Skin of body (tissue), 2 donors: ENCODE results near the gene YAE1. TPM values are rescaled to one million over a fixed set of nuclear protein-coding genes. Genes with fewer than 3 reads are reported as not detected.

ENCODE experiments used
- DNase-seq: peaks from one replicate; lab custom pipeline; 2025; lab: John Stamatoyannopoulos, UW
- total RNA-seq: library from RNA; depleted of rRNA; stranded (reverse); fragments of >200 nt; gene quantifications from one replicate; pipeline ENCODE4 v1.2.3, GENCODE V29; 2014

Gene YAE1
- total RNA-seq, 1 donor from 2014 or later: 27.2 TPM

GRCh38 chr7:39606941-39607340 lies 40.7 kb downstream of the YAE1 start:
- no peak for DNase-seq

GRCh38 chr7:39607865-39608264 lies 41.7 kb downstream of the YAE1 start:
- no peak for DNase-seq

- DNase-seq: peak; percentile 7
These were observed 42.1 kb downstream of the YAE1 start for GRCh38 chr7:39608278-39608677.

- peak; percentile 92 for DNase-seq
These were observed 43.1 kb downstream of the YAE1 start for GRCh38 chr7:39609113-39609934.

- DNase-seq: no peak
These were observed 43.7 kb downstream of the YAE1 start for GRCh38 chr7:39609935-39610263.

GRCh38 chr7:39613577-39613976 lies 47.4 kb downstream of the YAE1 start:
- DNase-seq: no peak

- no peak for DNase-seq
These were observed 48.1 kb downstream of the YAE1 start for GRCh38 chr7:39614299-39614698.

- DNase-seq: no peak
These were observed 49.3 kb downstream of the YAE1 start for GRCh38 chr7:39615350-39615975.

- DNase-seq: no peak
These were observed 49.9 kb downstream of the YAE1 start for GRCh38 chr7:39616138-39616537.

- DNase-seq: no peak
These were observed 50.8 kb downstream of the YAE1 start for GRCh38 chr7:39617005-39617404.

- DNase-seq: no peak
These were observed 52.7 kb downstream of the YAE1 start for GRCh38 chr7:39618868-39619267.

- no peak for DNase-seq
These were observed 54.3 kb downstream of the YAE1 start for GRCh38 chr7:39620486-39620885.

- no peak for DNase-seq
These were observed 55.1 kb downstream of the YAE1 start for GRCh38 chr7:39621261-39621660.

GRCh38 chr7:39621784-39622411 lies 55.7 kb downstream of the YAE1 start:
- DNase-seq: no peak

Other genes with a start within 250 kb of the YAE1 start
- gene RALA, start 57.2 kb downstream of the YAE1 start, total RNA-seq: 26.9 TPM